MG63 (cell line): ENCODE measurements around the gene CTXN3. TPM values are rescaled to one million over a fixed set of nuclear protein-coding genes. Genes with fewer than 3 reads are reported as not detected.
A peak's percentile ranks its signal among the peaks of the same experiment; 100 is the strongest.
"Not testable (repeated sequence)": the region's sequence is repeated elsewhere in the genome, so short reads cannot be mapped to it uniquely, and the experiment has no call there.

Source experiments
- DNase-seq: peaks from one replicate; pipeline ENCODE4 v3.0.0-alpha.2; 2020
- H3K27me3 ChIP-seq: fragments of 250-450 bp; sonication (Bioruptor Pico); 2 replicates; pipeline ENCODE4 v1.5.1; 2020; ENCODE audit warnings: mild to moderate bottlenecking, moderate library complexity
- H3K36me3 ChIP-seq: fragments of 250-450 bp; sonication (Bioruptor Pico); 2 replicates; pipeline ENCODE4 v1.5.1; 2020; ENCODE audit warnings: mild to moderate bottlenecking, moderate library complexity
- H3K4me3 ChIP-seq: fragments of 250-450 bp; sonication (Bioruptor Pico); 2 replicates; pipeline ENCODE4 v1.5.1; 2020; ENCODE audit warnings: mild to moderate bottlenecking, moderate library complexity
- H3K9me3 ChIP-seq: fragments of 250-450 bp; sonication (Bioruptor Pico); 2 replicates; pipeline ENCODE4 v1.5.1; 2020; ENCODE audit warnings: mild to moderate bottlenecking, moderate library complexity
- total RNA-seq: library from RNA; depleted of rRNA; stranded (reverse); fragments of >200 nt; shearing (Covaris generic); gene quantifications from 2 replicates; pipeline ENCODE4 v1.2.3, GENCODE V29; 2014; ENCODE audit warnings: low replicate concordance

Gene CTXN3
- total RNA-seq, 1 experiment from 2014 or later: not detected

DNA sequence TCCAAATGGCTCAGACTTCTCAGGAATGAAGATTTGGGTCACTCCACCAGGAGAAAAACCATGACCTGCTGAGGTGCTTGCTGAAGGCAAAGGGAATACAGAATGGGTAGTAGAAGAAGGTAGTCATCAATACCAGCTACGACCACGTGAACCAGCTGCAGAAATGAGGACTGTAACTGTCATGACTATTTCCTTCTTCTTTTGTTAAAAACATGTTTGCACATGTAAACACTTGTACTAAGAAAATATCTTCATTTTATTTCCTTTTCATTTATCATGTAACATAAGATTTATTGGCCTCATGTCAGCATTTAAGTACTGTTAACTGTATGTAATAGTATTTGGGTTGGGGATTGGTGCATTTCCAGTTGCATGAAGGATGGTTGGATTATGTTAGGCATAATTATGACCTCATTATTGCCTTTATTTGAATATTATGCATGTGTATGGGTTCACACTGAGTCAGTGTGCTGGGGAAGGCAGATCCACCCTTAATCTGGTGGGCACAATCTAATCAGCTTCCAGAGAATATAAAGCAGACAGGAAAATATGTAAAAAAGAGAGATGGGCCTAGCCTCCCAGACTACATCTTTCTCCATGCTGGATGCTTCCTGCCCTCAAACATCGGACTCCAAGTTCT, 30.9 kb downstream of the CTXN3 start:
- H3K36me3 ChIP-seq, DNase-seq, H3K9me3 ChIP-seq, H3K27me3 ChIP-seq, H3K4me3 ChIP-seq: not testable (repeated sequence)

DNA sequence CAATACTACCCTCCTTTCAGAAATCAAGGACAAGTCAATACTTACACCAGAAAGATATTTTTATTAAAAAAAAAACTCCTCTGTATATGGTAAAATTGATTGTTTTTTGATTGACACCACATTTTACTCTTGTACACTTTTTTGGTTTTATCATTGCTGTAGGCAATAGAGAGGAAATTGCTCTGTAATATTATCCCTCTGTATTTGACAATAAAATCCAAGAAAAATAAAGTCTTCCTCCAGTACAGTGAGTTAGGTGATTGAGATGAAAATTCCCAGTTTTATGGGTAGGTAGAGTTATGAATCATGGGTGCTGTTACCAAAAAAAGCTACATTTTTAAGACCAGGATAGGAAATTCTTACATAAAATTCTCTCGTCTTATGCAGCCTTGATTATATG, 31.7 kb downstream of the CTXN3 start:
- no peaks in the 10 kb centered on the region for H3K27me3 ChIP-seq

DNA sequence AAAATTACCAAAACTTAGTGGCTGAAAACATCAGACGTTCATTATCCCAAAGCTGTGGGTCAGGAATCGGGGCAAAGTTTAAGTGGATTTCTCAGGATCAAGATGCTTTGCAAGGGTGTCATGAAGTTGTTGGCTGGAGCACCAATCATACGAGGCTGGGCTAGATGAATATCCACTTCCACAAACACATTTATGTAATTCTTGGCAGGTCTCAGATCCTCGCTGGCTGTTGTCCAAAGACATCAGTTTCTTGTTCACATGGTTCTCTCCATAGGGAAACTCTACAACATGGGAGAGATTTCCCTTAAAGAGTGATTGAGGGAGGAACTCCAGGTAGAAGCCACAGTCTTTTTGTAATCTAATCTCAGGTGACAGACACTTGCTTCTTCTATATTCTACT, 34.1 kb downstream of the CTXN3 start:
- Histone ChIP-seq H3K27me3 (no peaks in the 10 kb centered on the region), H3K4me3 (no peak overlapping the region), H3K36me3 (no peaks in the 10 kb centered on the region), H3K9me3 (no peaks in the 10 kb centered on the region)
- peak; percentile 29 for DNase-seq

More for the DNA sequence above, 31.7 kb downstream of the CTXN3 start:
- DNase-seq: no peak
- Histone ChIP-seq H3K4me3 (no peak overlapping the region), H3K36me3 (no peaks in the 10 kb centered on the region), H3K9me3 (no peaks in the 10 kb centered on the region)

GRCh38 chr5:127684726-127685467, 36.0 kb downstream of the CTXN3 start:
- DNase-seq: no peak
- H3K9me3 ChIP-seq: no peaks in the 10 kb centered on the region
- H3K27me3 ChIP-seq: no peaks in the 10 kb centered on the region
- no peak overlapping the region for H3K4me3 ChIP-seq
- no peaks in the 10 kb centered on the region for H3K36me3 ChIP-seq

GRCh38 chr5:127685662-127686061, 36.8 kb downstream of the CTXN3 start:
- no peaks in the 10 kb centered on the region for H3K27me3 ChIP-seq
- no peaks in the 10 kb centered on the region for H3K36me3 ChIP-seq
- H3K4me3 ChIP-seq: no peak overlapping the region
- no peak for DNase-seq
- no peaks in the 10 kb centered on the region for H3K9me3 ChIP-seq

- Histone ChIP-seq H3K27me3 (no peaks in the 10 kb centered on the region), H3K9me3 (no peaks in the 10 kb centered on the region), H3K4me3 (no peak overlapping the region), H3K36me3 (no peaks in the 10 kb centered on the region)
- DNase-seq: no peak
Measured at GRCh38 chr5:127686424-127686823, 37.5 kb downstream of the CTXN3 start.

GRCh38 chr5:127694518-127695171, 45.8 kb downstream of the CTXN3 start:
- no peaks in the 10 kb centered on the region for H3K36me3 ChIP-seq
- H3K9me3 ChIP-seq: no peaks in the 10 kb centered on the region
- H3K4me3 ChIP-seq: no peak overlapping the region
- DNase-seq: no peak
- H3K27me3 ChIP-seq: no peaks in the 10 kb centered on the region

GRCh38 chr5:127695346-127695745, 46.5 kb downstream of the CTXN3 start:
- DNase-seq: no peak

GRCh38 chr5:127696683-127697082, 47.8 kb downstream of the CTXN3 start:
- Histone ChIP-seq H3K9me3 (no peaks in the 10 kb centered on the region), H3K36me3 (no peaks in the 10 kb centered on the region), H3K27me3 (no peaks in the 10 kb centered on the region), H3K4me3 (no peak overlapping the region)
- no peak for DNase-seq

More at GRCh38 chr5:127695346-127695745, 46.5 kb downstream of the CTXN3 start:
- no peak overlapping the region for H3K4me3 ChIP-seq
- no peaks in the 10 kb centered on the region for H3K9me3 ChIP-seq
- no peaks in the 10 kb centered on the region for H3K36me3 ChIP-seq
- no peaks in the 10 kb centered on the region for H3K27me3 ChIP-seq

DNA sequence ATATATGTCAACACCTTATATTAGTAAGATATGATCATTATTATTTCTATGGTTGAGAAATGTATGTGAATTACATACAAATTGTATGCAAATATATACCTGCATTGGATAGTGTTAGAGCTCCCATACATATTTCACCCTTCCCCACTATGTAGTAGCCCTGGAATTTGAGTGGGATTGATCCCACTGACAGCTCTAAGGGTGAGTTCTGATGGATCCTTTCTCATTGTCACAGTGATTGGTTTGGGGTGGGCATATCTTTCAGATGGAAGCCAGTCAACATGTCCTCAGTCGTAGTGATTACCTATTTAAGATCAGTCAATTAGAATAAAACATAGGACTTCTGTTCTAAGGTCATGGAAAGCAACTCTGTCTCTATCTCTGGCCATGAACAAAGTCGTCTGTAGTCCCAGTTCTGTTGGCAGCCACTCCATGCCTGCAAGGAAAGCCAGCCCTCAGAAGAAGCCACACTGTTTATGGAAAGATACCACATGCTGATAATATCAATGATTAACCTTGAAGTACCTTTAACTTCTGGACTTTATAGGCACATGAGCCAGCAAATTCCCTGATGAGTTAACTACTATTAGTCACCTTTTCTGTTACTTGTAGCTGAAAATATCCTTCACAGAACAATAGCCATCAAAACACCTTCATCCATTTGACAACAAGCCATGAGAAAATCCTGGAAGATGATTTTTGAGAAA, 49.2 kb downstream of the CTXN3 start:
- DNase-seq: peak; percentile 57
- Histone ChIP-seq H3K27me3 (no peaks in the 10 kb centered on the region), H3K36me3 (no peaks in the 10 kb centered on the region), H3K4me3 (no peak overlapping the region), H3K9me3 (no peaks in the 10 kb centered on the region)

DNA sequence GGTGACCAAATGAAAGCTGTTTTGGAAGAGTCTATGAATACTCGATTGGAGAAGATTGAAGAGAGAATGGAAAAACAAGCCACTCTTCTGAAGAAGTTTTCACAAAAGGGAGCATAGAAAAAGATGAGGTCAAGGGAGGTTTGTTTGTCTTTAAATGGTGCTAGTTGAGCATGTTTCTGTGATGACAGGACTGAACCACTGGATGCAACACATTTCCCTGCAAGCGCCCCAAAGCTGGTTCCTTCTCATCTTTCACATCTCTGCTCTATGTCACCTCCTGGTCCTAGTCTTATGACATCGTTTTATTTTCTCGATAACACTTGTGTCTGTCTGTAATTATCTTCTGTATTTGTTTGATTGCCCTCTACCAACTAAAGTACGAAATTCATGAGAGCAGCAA, 50.5 kb downstream of the CTXN3 start:
- Histone ChIP-seq H3K36me3 (no peaks in the 10 kb centered on the region), H3K4me3 (no peak overlapping the region), H3K27me3 (no peaks in the 10 kb centered on the region), H3K9me3 (no peaks in the 10 kb centered on the region)
- no peak for DNase-seq

GRCh38 chr5:127700237-127700766, 51.4 kb downstream of the CTXN3 start:
- Histone ChIP-seq H3K36me3 (no peaks in the 10 kb centered on the region), H3K4me3 (no peak overlapping the region), H3K9me3 (no peaks in the 10 kb centered on the region), H3K27me3 (no peaks in the 10 kb centered on the region)
- DNase-seq: no peak

GRCh38 chr5:127702434-127702833, 53.6 kb downstream of the CTXN3 start:
- no peaks in the 10 kb centered on the region for H3K36me3 ChIP-seq

GRCh38 chr5:127702926-127703561, 54.2 kb downstream of the CTXN3 start, which contains the start of gene CCDC192:
TSS of gene CCDC192 (plus strand) at chr5:127703391. CDS start at chr5:127703446, 55 bp downstream.
- Histone ChIP-seq H3K4me3 (no peak within 1 kb of the TSS), H3K27me3 (no peaks in the 10 kb centered on the region), H3K9me3 (no peaks in the 10 kb centered on the region), H3K36me3 (no peaks in the 10 kb centered on the region)
- DNase-seq: no peak

More at GRCh38 chr5:127702434-127702833, 53.6 kb downstream of the CTXN3 start:
- Histone ChIP-seq H3K27me3 (no peaks in the 10 kb centered on the region), H3K4me3 (no peak overlapping the region), H3K9me3 (no peaks in the 10 kb centered on the region)
- DNase-seq: no peak

DNA sequence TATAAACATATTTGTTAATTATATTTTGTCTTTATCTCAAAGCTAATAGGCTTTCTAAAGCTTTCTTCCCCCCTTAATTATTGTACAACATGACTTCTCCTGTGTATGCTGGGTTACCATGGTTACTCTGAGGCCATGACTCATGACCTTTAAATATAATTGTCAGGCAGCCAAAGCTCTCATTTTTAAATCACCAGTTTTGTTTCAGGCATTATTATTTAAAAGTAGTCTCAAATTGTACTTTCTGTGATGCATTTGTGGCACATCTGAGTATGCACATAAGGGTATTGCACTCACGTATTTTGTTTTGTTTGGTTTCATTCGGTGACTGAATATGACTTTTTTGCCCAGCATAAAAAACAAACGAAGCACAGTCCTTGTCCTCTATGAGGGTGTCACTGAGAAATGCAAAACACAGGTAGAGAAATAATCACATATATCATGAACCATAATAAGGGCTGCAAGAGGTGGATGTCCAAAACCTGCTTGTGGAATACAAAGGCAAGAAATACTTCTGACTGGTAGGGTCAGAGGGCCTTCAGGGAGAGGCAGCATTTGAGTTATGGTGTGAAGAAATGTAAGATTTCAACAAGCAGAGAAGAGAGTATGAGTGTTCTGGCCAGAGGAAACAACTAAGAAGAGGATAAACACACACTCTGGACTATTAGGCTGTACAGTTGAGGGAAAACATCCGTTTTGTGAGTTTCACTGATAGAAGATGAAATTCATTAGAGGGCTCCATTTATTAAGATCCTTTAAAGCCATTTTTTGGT, 56.4 kb downstream of the CTXN3 start:
- no peak overlapping the region for H3K4me3 ChIP-seq
- no peaks in the 10 kb centered on the region for H3K9me3 ChIP-seq
- no peaks in the 10 kb centered on the region for H3K36me3 ChIP-seq
- DNase-seq: peak; percentile 39
- H3K27me3 ChIP-seq: no peaks in the 10 kb centered on the region

GRCh38 chr5:127706691-127707090, 57.8 kb downstream of the CTXN3 start:
- DNase-seq: no peak
- no peak overlapping the region for H3K4me3 ChIP-seq
- H3K9me3 ChIP-seq: no peaks in the 10 kb centered on the region
- no peaks in the 10 kb centered on the region for H3K36me3 ChIP-seq
- H3K27me3 ChIP-seq: no peaks in the 10 kb centered on the region
